LHCN-M2 (cell line): ENCODE data around the gene CAMSAP1. TPM values are rescaled to one million over a fixed set of nuclear protein-coding genes. Genes with fewer than 3 reads are reported as not detected.

Experiments used
- DNase-seq: peaks from one replicate; pipeline ENCODE4 v3.0.0-alpha.2; 2012; ENCODE audit warnings: low read depth
- total RNA-seq: library from RNA; depleted of rRNA; stranded (reverse); fragments of >200 nt; gene quantifications from 2 replicates; pipeline ENCODE4 v1.2.3, GENCODE V29; 2014

The CAMSAP1 gene
- total RNA-seq, 1 experiment from 2014 or later, result 32.0 TPM

GRCh38 chr9:135815413-135815812, 91.9 kb downstream of the CAMSAP1 start:
- no peak for DNase-seq

- no peak for DNase-seq
Measured at GRCh38 chr9:135814421-135815095, 92.8 kb downstream of the CAMSAP1 start.

GRCh38 chr9:135813671-135814290, 93.6 kb downstream of the CAMSAP1 start:
- no peak for DNase-seq

GRCh38 chr9:135812961-135813360, 94.4 kb downstream of the CAMSAP1 start:
- DNase-seq, result no peak

GRCh38 chr9:135811801-135812200, 95.5 kb downstream of the CAMSAP1 start:
- DNase-seq, result peak; percentile 71

GRCh38 chr9:135810806-135811575, 96.4 kb downstream of the CAMSAP1 start:
- no peak for DNase-seq

- DNase-seq, result peak; percentile 71
Measured at GRCh38 chr9:135809166-135809565, 98.2 kb downstream of the CAMSAP1 start.

GRCh38 chr9:135805422-135806022, 101.8 kb downstream of the CAMSAP1 start:
- no peak for DNase-seq

- no peak for DNase-seq
Measured at GRCh38 chr9:135804581-135805421, 102.5 kb downstream of the CAMSAP1 start.

GRCh38 chr9:135803441-135803840, 103.9 kb downstream of the CAMSAP1 start:
- DNase-seq, result no peak

GRCh38 chr9:135802876-135803419, 104.4 kb downstream of the CAMSAP1 start:
- no peak for DNase-seq

- DNase-seq, result no peak
Measured at GRCh38 chr9:135801070-135801469, 106.3 kb downstream of the CAMSAP1 start.

- DNase-seq, result no peak
Measured at GRCh38 chr9:135799261-135799660, 108.1 kb downstream of the CAMSAP1 start.

GRCh38 chr9:135798263-135798585, 109.1 kb downstream of the CAMSAP1 start:
- no peak for DNase-seq

- DNase-seq, result peak; percentile 51
Measured at GRCh38 chr9:135797507-135798262, 109.7 kb downstream of the CAMSAP1 start.

GRCh38 chr9:135796784-135797485, 110.4 kb downstream of the CAMSAP1 start:
- no peak for DNase-seq

GRCh38 chr9:135795391-135795790, 112.0 kb downstream of the CAMSAP1 start:
- DNase-seq, result no peak

- no peak for DNase-seq
Measured at GRCh38 chr9:135794361-135794885, 112.9 kb downstream of the CAMSAP1 start.

- DNase-seq, result no peak
Measured at GRCh38 chr9:135794057-135794335, 113.3 kb downstream of the CAMSAP1 start.
